Spleen (tissue), 11 donors: Measurements from ENCODE around the gene IL31. TPM values are rescaled to one million over a fixed set of nuclear protein-coding genes. Genes with fewer than 3 reads are reported as not detected.
A peak's percentile ranks its signal among the peaks of the same experiment; 100 is the strongest.

Source experiments
- DNase-seq: peaks from one replicate; pipeline ENCODE4 v3.0.0-alpha.2; 2020
- H3K27ac ChIP-seq, 8 donors: fragments of 200-600 bp; sonication (generic) in 7 of 8; 1 replicate in 4 of 8; 2 replicates in 4 of 8; pipeline versions ENCODE4 v1.5.0 to v1.8.0; 2016 to 2021; ENCODE audit warnings: inconsistent platforms in 4 of 8, mild to moderate bottlenecking in 4 of 8, moderate library complexity in 1 of 8
- H3K27me3 ChIP-seq, 7 donors: fragments of 200-600 bp; sonication (generic) in 6 of 7; replicated peaks in 1 of 7; 1 replicate in 4 of 7; 2 replicates in 3 of 7; pipeline versions ENCODE4 v1.5.0 to v1.8.0; 2016 to 2021; ENCODE audit warnings: inconsistent platforms in 3 of 7, mild to moderate bottlenecking in 1 of 7
- H3K36me3 ChIP-seq, 6 donors: fragments of 200-600 bp; sonication (generic) in 5 of 6; 1 replicate in 4 of 6; 2 replicates in 2 of 6; pipeline versions ENCODE4 v1.5.0 to v1.8.0; 2016 to 2021; ENCODE audit warnings: inconsistent platforms in 2 of 6
- H3K4me1 ChIP-seq, 6 donors: fragments of 200-600 bp; sonication (generic) in 5 of 6; 1 replicate in 3 of 6; 2 replicates in 3 of 6; pipeline versions ENCODE4 v1.5.0 to v1.8.0; 2016 to 2021; ENCODE audit warnings: inconsistent platforms in 3 of 6
- H3K4me3 ChIP-seq, 8 donors: fragments of 200-600 bp; sonication (generic) in 7 of 8; 1 replicate in 4 of 8; 2 replicates in 4 of 8; pipeline versions ENCODE4 v1.5.0 to v1.8.0; 2016 to 2021; ENCODE audit warnings: inconsistent platforms in 4 of 8, mild to moderate bottlenecking in 4 of 8, moderate library complexity in 2 of 8
- H3K9me3 ChIP-seq, 8 donors: fragments of 200-600 bp; sonication (generic) in 7 of 8; 1 replicate in 4 of 8; 2 replicates in 4 of 8; pipeline versions ENCODE4 v1.5.0 to v1.8.0; 2016 to 2021; ENCODE audit warnings: inconsistent platforms in 4 of 8
- CTCF ChIP-seq, 11 experiments: fragments of 200-600 bp in 7 of 11; fragments of 450-650 bp in 4 of 11; sonication (generic) in 4 of 11; IDR thresholded peaks in 8 of 11; conservative IDR thresholded peaks in 3 of 11; 1 replicate in 7 of 11; 2 replicates in 4 of 11; pipeline versions ENCODE4 v1.4.0 to v1.8.0; 2016 to 2021; ENCODE audit warnings: antibody characterized with exemption in 11 of 11, inconsistent platforms in 4 of 11, mild to moderate bottlenecking in 1 of 11
- POLR2A ChIP-seq, 3 donors: fragments of 450-650 bp; IDR thresholded peaks; one replicate each; pipeline ENCODE4 v1.5.1; 2017; ENCODE audit warnings: antibody characterized with exemption in 3 of 3, mild to moderate bottlenecking in 1 of 3
- POLR2AphosphoS5 ChIP-seq, 3 donors: sonication (generic); formaldehyde crosslinking; IDR thresholded peaks; one replicate each; pipeline ENCODE4 v1.5.1; 2017; ENCODE audit warnings: antibody characterized with exemption in 3 of 3
- WGBS, 5 donors: extraction: QIAGEN DNeasy Blood & Tissue Kit in 3 of 5; methylation state at CpG; one replicate each; pipeline versions ENCODE4 v1.1.5 to v1.1.7; 2013 to 2018; 5-methylcytosine and 5-hydroxymethylcytosine counted together
- intact Hi-C: fragments of 100-400 bp; cut with DNase I; formaldehyde crosslinking; loops from one replicate; pipeline ENCODE4 v1.15.0; 2023; ENCODE audit warnings: low total_unique reads
- polyA plus RNA-seq, 3 donors: library from polyadenylated mRNA; stranded (reverse); fragments of 200-250 nt; gene quantifications; one replicate each; pipeline ENCODE4 v1.2.1, GENCODE V29; 2013
- total RNA-seq, 7 donors: library from RNA; depleted of rRNA in 3 of 7; stranded (reverse); fragments of >200 nt in 3 of 7; fragmentation: NEBNext Ultra II Directional in 4 of 7; extraction: Animal tissue kit (Norgen Biotek cat#: 25700) in 4 of 7; gene quantifications; one replicate each; pipeline versions ENCODE4 v1.1.0 to v1.2.1, GENCODE V29; 2016 to 2021
- donor health status: healthy with polysubstance abuse.
- donor health status: DM: no; HTN: no; CAD: no; lungs with moderate emphysema.
- donor health status: DM: no; HTN: no; CAD: no.
- donor health status: Bipolar disorder and iron deficiency.
- donor health status: healthy.
- donor health status: DM: no; HTN: no; CAD: no.
- donor health status: DM: yes; HTN: yes; CAD: no.

Gene IL31
- total and polyA plus RNA-seq, 10 donors, result not detected

DNA sequence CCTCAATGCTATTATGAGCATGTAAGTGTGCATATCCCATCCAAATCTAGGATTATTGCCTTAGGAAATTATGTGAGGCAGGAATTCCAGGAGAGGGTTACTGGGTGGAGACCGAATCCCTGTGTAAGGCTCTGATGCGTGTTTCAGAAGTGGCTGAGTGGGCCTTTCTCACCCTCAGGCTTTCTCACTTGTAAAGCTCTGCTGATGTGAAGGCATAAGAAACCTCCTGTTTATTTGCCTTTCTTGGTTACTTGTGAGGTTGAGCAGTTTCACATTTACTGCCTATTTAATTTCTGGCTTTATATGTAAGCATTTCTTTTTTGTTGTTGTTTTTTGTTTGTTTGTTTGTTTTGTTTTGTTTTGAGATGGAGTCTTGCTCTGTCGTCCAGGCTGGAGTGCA, 11.0 kb downstream of the IL31 start:
- H3K9me3 ChIP-seq, result no peaks in the 10 kb centered on the region
- TF ChIP-seq POLR2AphosphoS5 (IDR thresholded peaks at IDR 0.05) (no peak), POLR2A (IDR thresholded peaks at IDR 0.05) (no peak), CTCF (IDR thresholded peaks at IDR 0.05 in 8 of 11, conservative IDR thresholded peaks at IDR 0.05 in 3 of 11) (no peak)
- 80 to 85% (median 85%) methylated on average over 3 of the region's 3 CpGs for WGBS, 5 donors
- H3K27ac ChIP-seq, result peak overlapping the region in 3 of 8 donors; percentile 67 to 71 (median 70)
- no peak for DNase-seq
- intact Hi-C loops, result no loop called here
- H3K4me1 ChIP-seq, result peaks cover 0 to 12% (median 0%) of the 10 kb centered on the region in 6 donors
- H3K36me3 ChIP-seq, result no peaks in the 10 kb centered on the region
- H3K4me3 ChIP-seq, result no peak overlapping the region
- H3K27me3 ChIP-seq, result peaks cover 0 to 4% (median 0%) of the 10 kb centered on the region in 7 donors

- no peak overlapping the region for H3K4me3 ChIP-seq
- peaks cover 0 to 4% (median 0%) of the 10 kb centered on the region in 7 donors for H3K27me3 ChIP-seq
- no peaks in the 10 kb centered on the region for H3K36me3 ChIP-seq
- H3K4me1 ChIP-seq, result peaks cover 0 to 12% (median 0%) of the 10 kb centered on the region in 6 donors
- no peaks in the 10 kb centered on the region for H3K9me3 ChIP-seq
- intact Hi-C loops, result no loop called here
- H3K27ac ChIP-seq, result peak overlapping the region in 4 of 8 donors; percentile 29 to 71 (median 68)
- WGBS, 5 donors, result 43 to 59% (median 55%) methylated on average over 8 of the region's 8 CpGs
- TF ChIP-seq CTCF (IDR thresholded peaks at IDR 0.05 in 8 of 11, conservative IDR thresholded peaks at IDR 0.05 in 3 of 11) (no peak), POLR2AphosphoS5 (IDR thresholded peaks at IDR 0.05) (no peak), POLR2A (IDR thresholded peaks at IDR 0.05) (no peak)
- no peak for DNase-seq
Measured at GRCh38 chr12:122161682-122162081, 12.3 kb downstream of the IL31 start.

- Histone ChIP-seq H3K36me3 (no peaks in the 10 kb centered on the region), H3K27me3 (peaks cover 0 to 3% (median 0%) of the 10 kb centered on the region in 7 donors), H3K4me3 (no peak overlapping the region), H3K9me3 (no peaks in the 10 kb centered on the region), H3K4me1 (peaks cover 0 to 12% (median 0%) of the 10 kb centered on the region in 6 donors), H3K27ac (no peak overlapping the region)
- DNase-seq, result no peak
- 84 to 89% (median 86%) methylated on average over 11 of the region's 11 CpGs for WGBS, 5 donors
- TF ChIP-seq CTCF (IDR thresholded peaks at IDR 0.05 in 8 of 11, conservative IDR thresholded peaks at IDR 0.05 in 3 of 11) (no peak), POLR2A (IDR thresholded peaks at IDR 0.05) (no peak), POLR2AphosphoS5 (IDR thresholded peaks at IDR 0.05) (no peak)
- intact Hi-C loops, result no loop called here
Measured at GRCh38 chr12:122160761-122161160, 13.3 kb downstream of the IL31 start.

GRCh38 chr12:122159882-122160281, 14.1 kb downstream of the IL31 start:
- peaks cover 0 to 12% (median 0%) of the 10 kb centered on the region in 6 donors for H3K4me1 ChIP-seq
- H3K4me3 ChIP-seq, result no peak overlapping the region
- no peaks in the 10 kb centered on the region for H3K36me3 ChIP-seq
- H3K27me3 ChIP-seq, result no peaks in the 10 kb centered on the region
- H3K9me3 ChIP-seq, result no peaks in the 10 kb centered on the region
- DNase-seq, result no peak
- no peak overlapping the region for H3K27ac ChIP-seq
- 68 to 80% (median 79%) methylated on average over 4 of the region's 4 CpGs for WGBS, 5 donors
- TF ChIP-seq POLR2AphosphoS5 (IDR thresholded peaks at IDR 0.05) (no peak), CTCF (IDR thresholded peaks at IDR 0.05 in 8 of 11, conservative IDR thresholded peaks at IDR 0.05 in 3 of 11) (no peak), POLR2A (IDR thresholded peaks at IDR 0.05) (no peak)
- intact Hi-C loops, result no loop called here
